Thyroid gland (tissue), 4 donors: ENCODE measurements around the gene IL1RL1. TPM values are rescaled to one million over a fixed set of nuclear protein-coding genes. Genes with fewer than 3 reads are reported as not detected.
A peak's percentile ranks its signal among the peaks of the same experiment; 100 is the strongest.

Source experiments
- DNase-seq, 2 donors: peaks; one replicate each; pipeline ENCODE4 v3.0.0-alpha.2; 2019
- H3K27ac ChIP-seq, 3 donors: fragments of 200-600 bp; sonication (generic); 1 replicate in 2 of 3; 2 replicates in 1 of 3; pipeline ENCODE4 v1.5.1; 2016 to 2019; ENCODE audit warnings: mild to moderate bottlenecking in 1 of 3, moderate library complexity in 1 of 3
- H3K27me3 ChIP-seq: fragments of 200-600 bp; sonication (generic); one replicate; pipeline ENCODE4 v1.5.1; 2019
- H3K36me3 ChIP-seq, 2 donors: fragments of 200-600 bp; sonication (generic); one replicate each; pipeline ENCODE4 v1.5.1; 2016 to 2019
- H3K4me1 ChIP-seq, 2 donors: fragments of 200-600 bp; sonication (generic); one replicate each; pipeline ENCODE4 v1.5.1; 2017 to 2019
- H3K4me3 ChIP-seq, 3 donors: fragments of 200-600 bp; sonication (generic); replicated peaks in 1 of 3; 1 replicate in 2 of 3; 2 replicates in 1 of 3; pipeline ENCODE4 v1.5.1; 2016; ENCODE audit warnings: mild to moderate bottlenecking in 1 of 3
- H3K9me3 ChIP-seq: fragments of 200-600 bp; sonication (generic); one replicate; pipeline ENCODE4 v1.5.1; 2017
- POLR2A ChIP-seq, 2 donors: fragments of 450-650 bp; IDR thresholded peaks; one replicate each; pipeline ENCODE4 v1.6.1; 2017; ENCODE audit warnings: antibody characterized with exemption in 2 of 2, mild to moderate bottlenecking in 2 of 2, moderate library complexity in 1 of 2
- WGBS, 2 donors: methylation state at CpG; one replicate each; pipeline ENCODE4 v1.1.5; 2017; 5-methylcytosine and 5-hydroxymethylcytosine counted together
- intact Hi-C: fragments of 100-400 bp; cut with DNase I; formaldehyde crosslinking; loops from one replicate; pipeline ENCODE4 v1.15.1; 2023
- total RNA-seq, 4 donors: library from RNA; depleted of rRNA; stranded (reverse); fragments of >200 nt; gene quantifications; one replicate each; pipeline ENCODE4 v1.2.3, GENCODE V29; 2016
- TF ChIP-seq, protein P1 (sequence below), 6 experiments: fragments of 200-600 bp in 3 of 6; fragments of 450-650 bp in 3 of 6; sonication (generic) in 3 of 6; IDR thresholded peaks; one replicate each; pipeline ENCODE4 v1.5.1; 2016 to 2019; ENCODE audit warnings: antibody characterized with exemption in 6 of 6, mild to moderate bottlenecking in 2 of 6, inconsistent platforms in 1 of 6, moderate library complexity in 1 of 6

IL1RL1 gene
- total RNA-seq, 4 donors from 2014 or later = 1.0 to 5.0 (median 3.1) TPM

DNA sequence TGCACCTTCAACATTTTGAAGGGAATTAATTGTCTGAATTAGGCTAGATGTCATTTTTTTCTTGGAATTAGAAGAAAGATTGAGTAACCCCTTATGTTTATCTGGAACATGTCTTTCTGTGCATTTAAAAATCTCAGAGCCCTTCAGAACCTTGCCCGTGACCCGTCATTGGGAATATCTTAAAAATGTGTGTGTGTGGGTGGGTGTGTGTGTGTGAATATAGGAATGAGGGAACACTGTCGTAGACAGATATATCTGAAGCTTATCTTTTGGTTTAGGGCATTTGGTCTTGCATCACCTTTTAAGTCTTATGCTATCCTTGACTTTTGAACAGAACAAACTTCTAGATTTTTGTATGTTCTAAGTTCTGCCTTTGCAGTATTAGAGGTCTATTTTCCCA, 13.5 kb upstream of the IL1RL1 start:
- no peak for DNase-seq
- intact Hi-C loops = no loop called here
- no peaks in the 10 kb centered on the region for H3K4me1 ChIP-seq
- 84 to 92% methylated on average over 3 of the region's 3 CpGs for WGBS, 2 donors
- no peaks in the 10 kb centered on the region for H3K27me3 ChIP-seq
- no peaks in the 10 kb centered on the region for H3K36me3 ChIP-seq
- H3K4me3 ChIP-seq = no peak overlapping the region
- H3K27ac ChIP-seq = no peak overlapping the region
- TF ChIP-seq, protein P1, sequence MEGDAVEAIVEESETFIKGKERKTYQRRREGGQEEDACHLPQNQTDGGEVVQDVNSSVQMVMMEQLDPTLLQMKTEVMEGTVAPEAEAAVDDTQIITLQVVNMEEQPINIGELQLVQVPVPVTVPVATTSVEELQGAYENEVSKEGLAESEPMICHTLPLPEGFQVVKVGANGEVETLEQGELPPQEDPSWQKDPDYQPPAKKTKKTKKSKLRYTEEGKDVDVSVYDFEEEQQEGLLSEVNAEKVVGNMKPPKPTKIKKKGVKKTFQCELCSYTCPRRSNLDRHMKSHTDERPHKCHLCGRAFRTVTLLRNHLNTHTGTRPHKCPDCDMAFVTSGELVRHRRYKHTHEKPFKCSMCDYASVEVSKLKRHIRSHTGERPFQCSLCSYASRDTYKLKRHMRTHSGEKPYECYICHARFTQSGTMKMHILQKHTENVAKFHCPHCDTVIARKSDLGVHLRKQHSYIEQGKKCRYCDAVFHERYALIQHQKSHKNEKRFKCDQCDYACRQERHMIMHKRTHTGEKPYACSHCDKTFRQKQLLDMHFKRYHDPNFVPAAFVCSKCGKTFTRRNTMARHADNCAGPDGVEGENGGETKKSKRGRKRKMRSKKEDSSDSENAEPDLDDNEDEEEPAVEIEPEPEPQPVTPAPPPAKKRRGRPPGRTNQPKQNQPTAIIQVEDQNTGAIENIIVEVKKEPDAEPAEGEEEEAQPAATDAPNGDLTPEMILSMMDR (IDR thresholded peaks at IDR 0.05) = no peak
- no peak for TF ChIP-seq POLR2A (IDR thresholded peaks at IDR 0.05)
- no peaks in the 10 kb centered on the region for H3K9me3 ChIP-seq

DNA sequence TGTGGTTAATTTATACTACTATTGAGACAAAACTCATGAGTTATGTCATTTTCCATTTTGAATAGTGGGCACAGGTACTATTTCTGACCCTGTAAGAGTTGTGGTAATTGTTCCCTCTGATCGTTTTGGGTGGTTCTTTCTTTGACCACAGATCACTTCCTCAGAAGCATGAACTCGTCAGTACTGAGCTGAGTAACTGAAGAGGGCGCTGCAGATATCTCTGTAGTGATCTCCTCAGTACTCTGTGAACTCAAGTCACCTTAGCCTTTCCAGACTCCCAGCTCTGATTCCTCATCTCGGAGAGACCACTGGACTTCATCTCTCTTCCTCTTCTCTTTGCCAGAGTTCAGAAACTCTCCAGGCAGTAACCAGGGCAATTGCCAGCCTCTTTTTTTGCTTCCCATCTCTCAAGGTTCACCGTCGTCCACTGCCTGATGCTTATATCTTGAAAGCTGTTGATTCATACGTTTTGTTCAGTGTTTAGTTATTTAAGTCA, 9.4 kb upstream of the IL1RL1 start:
- no peaks in the 10 kb centered on the region for H3K27me3 ChIP-seq
- H3K4me3 ChIP-seq = no peak overlapping the region
- peak; percentile 23 to 26 for DNase-seq
- no peaks in the 10 kb centered on the region for H3K36me3 ChIP-seq
- intact Hi-C loops = no loop called here
- H3K27ac ChIP-seq = no peak overlapping the region
- H3K9me3 ChIP-seq = no peaks in the 10 kb centered on the region
- peaks cover 0 to 12% of the 10 kb centered on the region in 2 donors for H3K4me1 ChIP-seq
- no peak for TF ChIP-seq POLR2A (IDR thresholded peaks at IDR 0.05)
- TF ChIP-seq, protein P1 (IDR thresholded peaks at IDR 0.05) = peak in 3 of 6 experiments; percentile 10 to 26 (median 25)
- 47 to 52% methylated on average over 7 of the region's 7 CpGs for WGBS, 2 donors

DNA sequence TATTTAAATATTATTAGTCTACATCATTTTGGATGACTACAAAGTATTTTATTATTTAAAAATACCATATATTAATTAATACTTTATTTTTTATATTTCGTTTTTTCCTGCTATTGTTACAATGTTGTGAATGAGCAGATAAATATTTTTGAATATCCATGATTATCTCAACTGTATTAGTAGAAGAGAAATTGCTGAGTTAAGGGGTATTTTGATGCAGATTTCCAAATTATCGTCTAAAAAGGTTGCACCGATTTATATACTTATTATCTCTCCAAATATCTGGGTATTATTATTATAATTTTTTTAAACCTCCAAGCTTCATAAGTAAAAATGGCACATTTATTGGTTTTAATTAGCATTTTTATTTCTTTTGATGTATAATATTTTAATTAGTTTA, 8.9 kb upstream of the IL1RL1 start:
- Histone ChIP-seq H3K4me3 (no peak overlapping the region), H3K4me1 (peaks cover 0 to 12% of the 10 kb centered on the region in 2 donors), H3K36me3 (no peaks in the 10 kb centered on the region), H3K9me3 (no peaks in the 10 kb centered on the region), H3K27ac (no peak overlapping the region), H3K27me3 (no peaks in the 10 kb centered on the region)
- TF ChIP-seq, protein P1 (IDR thresholded peaks at IDR 0.05) = no peak
- no peak for TF ChIP-seq POLR2A (IDR thresholded peaks at IDR 0.05)
- no peak for DNase-seq
- intact Hi-C loops = no loop called here
- WGBS, 2 donors = 89 to 90% methylated on average over 3 of the region's 3 CpGs

DNA sequence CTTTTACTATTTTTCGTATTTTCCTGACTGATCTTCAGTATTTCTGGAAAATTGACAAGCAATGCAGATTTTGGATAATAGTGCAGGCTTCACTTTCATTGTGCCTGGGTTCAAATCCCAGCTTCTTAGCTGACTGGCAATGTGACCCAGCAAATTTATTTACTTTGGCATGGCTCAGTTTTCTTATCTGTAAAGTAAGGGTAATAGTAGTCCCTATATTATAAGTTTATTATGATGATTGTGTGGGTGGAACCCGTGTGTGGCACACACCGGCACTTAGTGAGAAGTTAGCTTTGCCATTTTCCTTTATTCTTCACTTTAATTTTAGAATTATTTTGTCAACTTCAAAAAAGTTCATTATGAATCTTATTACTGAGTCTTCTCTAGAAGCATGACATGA, 7.8 kb upstream of the IL1RL1 start:
- intact Hi-C loops = no loop called here
- WGBS, 2 donors = 89 to 93% methylated on average over 3 of the region's 3 CpGs
- no peaks in the 10 kb centered on the region for H3K36me3 ChIP-seq
- no peak for DNase-seq
- no peak overlapping the region for H3K27ac ChIP-seq
- peaks cover 0 to 12% of the 10 kb centered on the region in 2 donors for H3K4me1 ChIP-seq
- TF ChIP-seq, protein P1 (IDR thresholded peaks at IDR 0.05) = no peak
- no peak for TF ChIP-seq POLR2A (IDR thresholded peaks at IDR 0.05)
- H3K4me3 ChIP-seq = no peak overlapping the region
- H3K9me3 ChIP-seq = no peaks in the 10 kb centered on the region
- no peaks in the 10 kb centered on the region for H3K27me3 ChIP-seq

DNA sequence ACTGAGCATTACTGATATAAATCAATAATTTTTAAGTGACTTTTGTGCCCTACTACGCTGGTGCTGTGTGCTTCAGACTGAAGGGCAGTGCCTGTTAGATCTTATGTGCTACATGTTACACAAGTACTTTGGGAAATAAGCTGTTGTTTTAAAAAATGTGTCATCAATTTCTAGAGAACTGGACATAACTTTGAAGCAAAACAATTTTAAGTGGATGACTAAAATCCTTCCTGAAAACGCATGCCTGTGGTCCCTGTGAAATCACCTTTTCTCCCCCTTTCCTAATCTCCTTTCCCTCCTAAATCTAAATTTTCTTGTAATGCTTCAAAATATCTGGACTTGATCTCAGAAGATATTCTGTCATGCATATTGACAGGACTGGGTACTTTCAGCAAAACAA, 7.1 kb upstream of the IL1RL1 start:
- whole genome bisulfite sequencing, 2 donors = 64 to 66% methylated on average over 2 of the region's 2 CpGs
- no peaks in the 10 kb centered on the region for H3K36me3 ChIP-seq
- H3K27me3 ChIP-seq = no peaks in the 10 kb centered on the region
- DNase-seq = no peak
- no peak for TF ChIP-seq POLR2A (IDR thresholded peaks at IDR 0.05)
- TF ChIP-seq, protein P1 (IDR thresholded peaks at IDR 0.05) = no peak
- no peak overlapping the region for H3K4me3 ChIP-seq
- intact Hi-C loops = no loop called here
- H3K9me3 ChIP-seq = no peaks in the 10 kb centered on the region
- H3K4me1 ChIP-seq = peaks cover 0 to 12% of the 10 kb centered on the region in 2 donors
- no peak overlapping the region for H3K27ac ChIP-seq
